GM18507 (cell line): ENCODE data around the gene SMURF2.
A peak's percentile ranks its signal among the peaks of the same experiment; 100 is the strongest.

Source experiments
- DNase-seq: peaks from one replicate; pipeline ENCODE4 v3.0.0; 2011; ENCODE audit warnings: low read depth; ENCODE audit not compliant: insufficient read length; ENCODE audit errors: extremely low spot score
- FAIRE-seq: peaks from 2 replicates; lab custom pipeline; 2011; peaks lifted over from hg19 to GRCh38; lab: Jason Lieb, UNC

Gene SMURF2

DNA sequence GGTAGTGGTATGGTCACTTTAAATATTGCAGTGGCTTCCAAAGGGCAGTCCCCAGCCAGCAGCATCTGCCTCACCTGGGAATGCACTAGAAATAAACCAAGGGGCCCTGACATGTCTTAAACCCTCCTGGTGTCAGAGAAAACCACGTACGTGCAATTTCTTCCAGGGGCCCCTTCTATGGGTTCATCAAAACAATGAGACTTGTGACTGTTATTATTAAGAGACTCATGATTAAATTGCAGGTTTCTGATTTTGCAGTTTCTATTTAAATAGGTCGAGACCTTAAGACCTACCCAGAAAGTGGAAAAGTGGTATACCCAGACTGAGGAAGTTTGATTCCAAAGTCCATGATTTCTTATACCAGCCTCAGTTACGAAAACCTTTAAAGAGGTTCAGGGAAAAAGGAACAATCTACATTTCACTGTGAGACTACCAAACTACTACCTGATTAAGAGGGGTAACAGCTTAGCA, 164.5 kb downstream of the SMURF2 start:
- no peak for FAIRE-seq
- no peak for DNase-seq

DNA sequence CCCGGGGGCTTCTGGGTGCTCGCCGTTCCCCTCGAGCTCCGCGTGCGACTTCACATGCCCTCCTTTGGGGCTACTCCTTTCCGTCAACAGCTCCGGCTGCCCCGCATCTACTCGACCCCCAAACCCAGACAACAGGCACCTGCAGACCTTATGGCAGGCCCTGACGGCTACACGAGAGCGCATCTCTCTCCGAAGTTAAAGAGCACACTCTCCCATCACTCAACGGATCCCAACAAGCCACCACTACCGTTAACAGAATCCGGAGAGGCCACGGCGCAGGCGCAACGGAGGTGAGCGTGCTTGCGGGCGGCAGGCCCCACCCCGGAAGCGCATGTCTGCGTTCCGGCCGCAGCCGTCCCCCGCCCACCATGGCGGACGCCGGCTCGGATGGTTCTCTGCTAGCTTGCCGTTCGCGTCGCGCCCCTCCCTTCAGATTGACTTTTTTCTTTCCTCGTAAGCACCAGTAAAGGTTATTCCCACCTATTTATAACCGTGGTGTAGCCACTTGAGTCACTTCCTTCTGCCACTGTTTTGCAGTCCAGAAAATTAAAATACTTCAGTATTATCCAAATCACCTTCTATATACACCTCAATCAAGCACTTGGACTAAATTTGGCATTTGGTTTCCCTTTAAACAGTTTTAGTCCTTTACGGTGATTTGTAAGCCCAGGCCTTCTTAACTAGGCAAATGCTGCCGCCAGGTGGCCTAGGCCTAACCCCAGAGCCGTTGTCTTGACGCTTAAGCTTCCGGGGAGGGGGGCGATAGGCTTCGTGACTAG, 165.1 kb downstream of the SMURF2 start, which contains the start of gene POLG2:
TSS of gene POLG2 (minus strand) at position 269 of the 779 bp plus-strand sequence. CDS start at position 183, 86 bp downstream.
- DNase-seq (peak; percentile 87), FAIRE-seq (peak; percentile 82)

DNA sequence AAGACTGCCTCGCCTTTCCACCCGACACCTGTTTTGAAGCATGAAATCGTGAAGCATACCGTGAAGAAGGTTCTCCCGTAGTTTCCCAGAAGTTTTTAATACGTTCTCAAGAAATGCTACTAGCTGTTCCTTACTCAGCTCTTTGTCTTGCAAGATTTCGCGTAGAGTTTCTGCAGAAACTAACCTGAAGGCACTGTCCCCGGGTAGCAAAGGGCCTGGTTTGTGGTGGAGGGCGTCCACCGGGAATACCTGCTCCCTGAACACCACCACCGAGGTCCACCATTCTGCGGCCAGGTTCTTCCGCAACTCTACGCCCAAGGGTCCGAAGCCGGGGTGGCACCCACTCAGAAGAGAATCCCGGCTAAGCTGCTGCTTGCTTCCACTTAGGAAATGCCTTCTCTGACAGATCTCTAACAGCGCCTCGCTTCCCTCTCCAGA, 165.7 kb downstream of the SMURF2 start:
- FAIRE-seq: no peak
- no peak for DNase-seq
